Measurements from ENCODE around the gene SPPL2B. TPM values are rescaled to one million over a fixed set of nuclear protein-coding genes. Genes with fewer than 3 reads are reported as not detected.
"Not testable (repeated sequence)": the region's sequence is repeated elsewhere in the genome, so short reads cannot be mapped to it uniquely, and the experiment has no call there.

Gene SPPL2B
- total and polyA plus RNA-seq, 2 donors: 26.9 to 40.9 TPM

DNA sequence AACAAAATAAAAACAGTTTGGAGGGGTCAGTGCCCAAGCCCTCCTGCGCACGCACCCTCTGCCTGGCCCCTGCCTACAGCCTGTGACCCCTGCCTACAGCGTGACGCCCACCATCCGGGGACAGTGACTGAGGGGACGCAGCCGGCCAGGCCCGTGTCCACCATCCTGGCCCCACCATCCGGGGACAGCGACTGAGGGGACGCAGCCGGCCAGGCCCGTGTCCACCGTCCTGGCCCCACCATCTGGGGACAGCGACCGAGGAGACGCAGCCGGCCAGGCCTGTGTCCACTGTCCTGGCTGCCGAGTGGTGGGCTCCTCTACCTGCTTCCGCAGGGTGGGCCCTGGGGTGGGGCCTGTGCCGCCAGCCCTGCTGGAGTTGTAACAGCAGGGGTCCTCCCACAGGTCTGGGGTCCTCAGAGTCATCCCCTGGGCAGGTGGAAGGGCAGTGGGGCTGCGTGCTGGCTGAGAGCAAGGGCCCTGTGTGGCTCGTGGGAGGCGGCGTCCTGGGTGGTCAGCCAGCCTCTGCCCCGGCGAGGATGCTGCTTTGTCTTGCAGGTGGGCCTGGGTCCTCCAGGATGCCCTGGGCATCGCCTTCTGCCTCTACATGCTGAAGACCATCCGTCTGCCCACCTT is 14.3 kb downstream of the SPPL2B start:
- WGBS: 95% methylated on average over 29 of the region's 29 CpGs
- Histone ChIP-seq H3K27ac (ENCODE audit: low read depth) (no peak overlapping the region), H3K36me3 (ENCODE audit: insufficient read depth) (no peaks in the 10 kb centered on the region), H3K4me1 (ENCODE audit: insufficient read depth) (no peaks in the 10 kb centered on the region), H3K4me3 (ENCODE audit: low read depth, low read length) (no peak overlapping the region)
- no peak for DNase-seq (ENCODE audit: extremely low spot score)

DNA sequence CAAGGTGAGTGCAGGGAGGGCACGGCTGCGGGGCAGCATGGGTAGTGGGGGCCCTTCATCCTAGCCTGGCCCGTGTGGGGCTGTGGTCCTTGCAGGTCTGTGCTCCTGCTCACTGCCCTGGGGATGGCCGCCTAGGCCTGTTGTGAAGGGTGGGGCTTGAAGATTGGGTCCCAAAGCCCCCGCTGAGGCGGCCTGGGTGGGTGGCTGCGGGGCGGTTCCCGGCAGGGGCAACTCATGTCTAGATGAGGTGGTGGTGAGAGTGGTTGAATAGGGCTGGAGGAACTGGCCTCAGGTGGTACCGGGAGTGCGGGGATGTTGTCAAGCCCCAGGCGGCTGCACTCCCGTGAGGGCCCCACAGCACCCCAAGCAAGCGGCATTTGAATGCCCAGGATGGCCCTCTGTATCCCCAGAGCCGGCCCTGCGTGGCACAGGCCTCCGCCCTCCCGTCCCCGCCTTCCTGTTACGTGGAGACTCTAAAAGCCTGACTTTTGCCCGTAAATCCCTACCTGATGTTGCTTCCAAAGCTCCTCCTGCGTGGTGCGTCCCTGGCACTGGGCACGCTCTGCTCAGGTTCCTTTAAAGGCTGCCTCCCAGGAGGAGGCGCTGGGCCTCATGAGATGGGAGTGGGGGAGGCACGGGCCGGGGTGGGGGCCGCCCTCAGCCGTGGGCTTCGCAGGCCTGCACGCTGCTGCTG is 15.0 kb downstream of the SPPL2B start:
- WGBS: 95% methylated on average over 31 of the region's 31 CpGs
- no peak for DNase-seq (ENCODE audit: extremely low spot score)
- no peak overlapping the region for H3K27ac ChIP-seq (ENCODE audit: low read depth)
- H3K4me1 ChIP-seq (ENCODE audit: insufficient read depth): no peaks in the 10 kb centered on the region
- no peaks in the 10 kb centered on the region for H3K36me3 ChIP-seq (ENCODE audit: insufficient read depth)
- no peak overlapping the region for H3K4me3 ChIP-seq (ENCODE audit: low read depth, low read length)

DNA sequence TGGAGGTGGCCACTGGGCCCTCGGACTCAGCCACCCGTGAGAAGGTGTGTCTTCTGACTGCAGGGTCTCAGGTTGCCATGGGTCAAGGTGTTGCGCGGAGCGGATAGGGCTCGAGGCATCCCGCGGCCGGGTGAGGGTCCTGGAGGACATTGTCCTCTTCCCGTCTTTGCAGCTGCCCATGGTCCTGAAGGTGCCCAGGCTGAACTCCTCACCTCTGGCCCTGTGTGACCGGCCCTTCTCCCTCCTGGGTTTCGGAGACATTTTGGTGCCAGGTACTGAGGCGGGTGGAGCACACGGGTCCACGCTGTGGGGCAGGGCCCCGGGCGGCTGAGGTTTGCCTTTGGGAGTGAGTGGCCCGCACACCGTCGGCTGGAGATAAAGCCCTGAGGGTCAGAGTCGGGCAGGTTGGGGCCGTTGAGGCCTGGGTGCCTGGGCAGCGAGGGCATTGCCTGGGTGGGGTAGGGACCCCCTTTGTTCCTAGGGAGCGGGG is 15.9 kb downstream of the SPPL2B start:
- no peak for DNase-seq (ENCODE audit: extremely low spot score)
- Histone ChIP-seq H3K4me1 (ENCODE audit: insufficient read depth) (no peaks in the 10 kb centered on the region), H3K36me3 (ENCODE audit: insufficient read depth) (no peaks in the 10 kb centered on the region), H3K4me3 (ENCODE audit: low read depth, low read length) (no peak overlapping the region), H3K27ac (ENCODE audit: low read depth) (no peak overlapping the region)
- WGBS: 93% methylated on average over 24 of the region's 24 CpGs

DNA sequence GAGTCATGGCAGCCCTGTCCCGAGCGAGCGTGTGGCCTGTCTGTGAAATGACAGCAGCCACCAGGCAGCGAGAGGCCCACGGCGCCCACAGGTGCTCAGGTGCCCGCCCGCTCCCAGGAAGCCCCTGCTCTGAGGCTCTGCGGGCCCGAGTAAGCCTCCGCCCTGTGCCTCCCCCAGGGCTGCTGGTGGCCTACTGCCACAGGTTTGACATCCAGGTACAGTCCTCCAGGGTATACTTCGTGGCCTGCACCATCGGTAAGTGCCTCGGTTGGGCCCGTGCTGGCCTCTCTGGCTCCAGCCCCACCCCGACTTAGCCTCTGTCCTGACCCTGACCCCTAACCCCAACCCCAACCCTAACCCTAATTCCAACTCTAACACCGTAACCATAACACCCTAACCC is 16.6 kb downstream of the SPPL2B start:
- no peak for DNase-seq (ENCODE audit: extremely low spot score)
- no peaks in the 10 kb centered on the region for H3K4me1 ChIP-seq (ENCODE audit: insufficient read depth)
- no peaks in the 10 kb centered on the region for H3K36me3 ChIP-seq (ENCODE audit: insufficient read depth)
- no peak overlapping the region for H3K27ac ChIP-seq (ENCODE audit: low read depth)
- 97% methylated on average over 17 of the region's 17 CpGs for WGBS
- no peak overlapping the region for H3K4me3 ChIP-seq (ENCODE audit: low read depth, low read length)

DNA sequence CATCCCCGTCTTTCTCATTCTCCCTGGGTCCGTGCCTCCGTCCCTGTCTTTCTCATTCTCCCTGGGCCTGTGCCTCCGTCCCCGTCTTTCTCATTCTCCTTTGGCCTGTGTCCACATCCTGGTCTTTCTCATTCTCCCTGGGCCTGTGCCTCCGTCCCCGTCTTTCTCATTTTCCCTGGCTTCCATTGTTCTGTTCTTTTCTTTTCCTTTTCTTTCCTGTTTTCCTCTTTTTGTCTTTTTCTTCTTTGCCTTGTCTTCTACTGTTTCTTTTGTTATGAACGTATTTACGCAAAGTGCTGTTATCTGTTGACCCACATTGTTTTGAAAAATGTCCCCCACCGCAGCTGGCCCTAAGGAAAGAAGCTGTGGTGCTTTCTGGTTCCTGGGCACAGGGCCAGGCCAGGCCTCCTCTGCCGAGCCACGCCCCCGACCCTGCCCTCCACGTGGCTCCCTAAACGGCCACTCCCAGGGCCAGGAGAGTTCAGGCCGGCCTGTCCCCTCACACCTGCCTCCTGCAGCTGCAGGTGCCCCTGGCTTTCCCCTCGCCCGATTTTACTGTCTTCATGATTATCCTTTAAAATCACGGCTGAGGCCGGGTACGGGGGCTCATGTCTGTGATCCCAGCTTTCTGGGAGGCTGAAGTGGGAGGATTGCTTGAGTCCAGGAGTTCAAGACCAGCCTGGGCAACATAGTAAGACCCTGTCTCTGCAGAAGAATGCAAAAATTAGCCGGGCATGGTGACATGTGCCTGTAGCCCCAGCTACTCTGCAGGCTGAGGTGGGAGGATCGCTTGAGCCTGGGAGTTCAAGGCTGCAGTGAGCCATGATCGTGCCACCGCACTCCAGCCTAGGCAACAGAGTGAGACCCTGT is 17.5 kb downstream of the SPPL2B start:
- DNase-seq (ENCODE audit: extremely low spot score): no peak

DNA sequence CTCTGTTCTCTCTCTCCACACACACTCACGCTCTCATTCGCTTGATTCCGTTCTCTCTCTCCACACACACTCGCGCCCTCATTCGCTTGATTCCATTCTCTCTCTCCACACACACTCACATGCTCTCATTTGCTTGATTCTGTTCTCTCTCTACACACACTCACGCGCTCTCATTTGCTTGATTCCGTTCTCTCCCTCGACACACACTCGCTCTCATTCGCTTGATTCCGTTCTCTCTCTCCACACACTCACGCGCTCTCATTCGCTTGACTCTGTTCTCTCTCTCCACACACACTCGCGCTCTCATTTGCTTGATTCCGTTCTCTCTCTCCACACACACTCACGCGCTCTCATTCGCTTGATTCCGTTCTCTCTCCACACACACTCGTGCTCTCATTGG is 21.3 kb downstream of the SPPL2B start:
- H3K4me1 ChIP-seq (ENCODE audit: insufficient read depth); DNase-seq (ENCODE audit: extremely low spot score); H3K36me3 ChIP-seq (ENCODE audit: insufficient read depth); H3K4me3 ChIP-seq (ENCODE audit: low read depth, low read length); H3K27ac ChIP-seq (ENCODE audit: low read depth): not testable (repeated sequence)
- WGBS: 96% methylated on average over 24 of the region's 24 CpGs

More for the DNA sequence above, 17.5 kb downstream of the SPPL2B start:
- H3K36me3 ChIP-seq (ENCODE audit: insufficient read depth): no peaks in the 10 kb centered on the region
- H3K27ac ChIP-seq (ENCODE audit: low read depth): no peak overlapping the region
- H3K4me1 ChIP-seq (ENCODE audit: insufficient read depth): no peaks in the 10 kb centered on the region
- no peak overlapping the region for H3K4me3 ChIP-seq (ENCODE audit: low read depth, low read length)
- WGBS: 71% methylated on average over 25 of the region's 25 CpGs

DNA sequence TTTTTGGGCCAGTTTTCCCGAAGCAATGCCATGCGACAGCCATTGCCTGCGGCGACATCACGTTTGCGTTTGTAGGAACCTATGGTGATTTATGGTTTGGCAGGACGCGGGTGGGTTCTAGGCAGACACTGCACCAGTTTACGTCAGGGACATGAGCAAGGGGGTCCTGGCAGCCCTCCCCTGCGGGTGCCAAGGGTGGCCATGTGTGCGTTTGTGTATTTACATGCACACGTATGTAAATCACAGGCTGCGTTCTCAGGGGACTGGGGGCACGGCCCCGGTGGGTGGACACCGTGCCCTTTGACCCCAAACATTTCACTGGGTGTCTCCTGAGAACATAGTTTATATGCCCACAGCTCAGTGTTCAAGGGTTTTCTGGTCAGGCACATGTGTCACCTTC is 22.2 kb downstream of the SPPL2B start:
- no peak for DNase-seq (ENCODE audit: extremely low spot score)
- Histone ChIP-seq H3K36me3 (ENCODE audit: insufficient read depth) (peaks cover 2% of the 10 kb centered on the region), H3K4me1 (ENCODE audit: insufficient read depth) (no peaks in the 10 kb centered on the region), H3K27ac (ENCODE audit: low read depth) (no peak overlapping the region), H3K4me3 (ENCODE audit: low read depth, low read length) (no peak overlapping the region)
- WGBS: 89% methylated on average over 16 of the region's 16 CpGs

DNA sequence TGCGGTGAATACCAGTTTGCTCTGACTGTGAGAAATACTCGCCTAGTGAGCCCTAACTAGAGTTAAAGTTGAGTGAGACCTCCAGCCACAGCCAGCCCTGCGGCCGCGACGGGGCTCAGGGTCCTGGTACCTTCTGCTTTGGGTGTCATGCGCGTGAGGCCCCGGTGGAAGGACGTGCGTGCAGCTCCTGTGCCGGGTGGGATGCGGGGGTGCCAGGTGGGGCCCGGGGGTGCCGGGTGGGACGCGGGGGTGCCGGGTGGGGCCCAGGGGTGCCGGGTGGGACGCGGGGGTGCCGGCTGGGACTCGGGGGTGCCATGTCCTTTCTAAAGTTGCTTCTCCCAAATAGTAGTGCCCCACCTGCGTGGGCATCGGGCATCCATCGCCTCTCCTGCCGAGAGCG is 23.1 kb downstream of the SPPL2B start:
- Histone ChIP-seq H3K36me3 (ENCODE audit: insufficient read depth) (peaks cover 2% of the 10 kb centered on the region), H3K27ac (ENCODE audit: low read depth) (no peak overlapping the region), H3K4me1 (ENCODE audit: insufficient read depth) (no peaks in the 10 kb centered on the region), H3K4me3 (ENCODE audit: low read depth, low read length) (no peak overlapping the region)
- WGBS: 94% methylated on average over 28 of the region's 28 CpGs
- DNase-seq (ENCODE audit: extremely low spot score): no peak

DNA sequence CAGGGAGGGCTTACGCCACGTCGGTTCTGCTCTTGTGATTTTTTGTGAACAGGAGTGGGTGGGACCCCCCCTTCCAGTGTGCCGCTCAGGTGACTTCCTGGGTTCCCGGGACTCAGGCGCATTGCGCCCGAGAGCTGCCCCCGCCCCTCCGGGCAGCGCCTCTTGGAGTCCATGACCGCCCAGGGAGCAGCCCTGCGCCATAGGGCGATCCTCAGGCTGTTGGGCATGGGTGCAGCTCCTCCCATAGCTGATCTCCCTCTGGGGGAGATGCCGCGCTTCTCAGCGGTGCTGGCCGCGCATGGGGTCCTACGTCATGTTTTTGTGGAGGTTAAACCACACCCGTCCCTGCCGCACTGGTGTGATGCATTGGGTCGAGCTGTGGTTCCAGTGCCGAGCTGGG is 23.6 kb downstream of the SPPL2B start:
- 93% methylated on average over 24 of the region's 24 CpGs for WGBS
- Histone ChIP-seq H3K36me3 (ENCODE audit: insufficient read depth) (peaks cover 2% of the 10 kb centered on the region), H3K4me3 (ENCODE audit: low read depth, low read length) (no peak overlapping the region), H3K4me1 (ENCODE audit: insufficient read depth) (no peaks in the 10 kb centered on the region), H3K27ac (ENCODE audit: low read depth) (no peak overlapping the region)
- no peak for DNase-seq (ENCODE audit: extremely low spot score)

DNA sequence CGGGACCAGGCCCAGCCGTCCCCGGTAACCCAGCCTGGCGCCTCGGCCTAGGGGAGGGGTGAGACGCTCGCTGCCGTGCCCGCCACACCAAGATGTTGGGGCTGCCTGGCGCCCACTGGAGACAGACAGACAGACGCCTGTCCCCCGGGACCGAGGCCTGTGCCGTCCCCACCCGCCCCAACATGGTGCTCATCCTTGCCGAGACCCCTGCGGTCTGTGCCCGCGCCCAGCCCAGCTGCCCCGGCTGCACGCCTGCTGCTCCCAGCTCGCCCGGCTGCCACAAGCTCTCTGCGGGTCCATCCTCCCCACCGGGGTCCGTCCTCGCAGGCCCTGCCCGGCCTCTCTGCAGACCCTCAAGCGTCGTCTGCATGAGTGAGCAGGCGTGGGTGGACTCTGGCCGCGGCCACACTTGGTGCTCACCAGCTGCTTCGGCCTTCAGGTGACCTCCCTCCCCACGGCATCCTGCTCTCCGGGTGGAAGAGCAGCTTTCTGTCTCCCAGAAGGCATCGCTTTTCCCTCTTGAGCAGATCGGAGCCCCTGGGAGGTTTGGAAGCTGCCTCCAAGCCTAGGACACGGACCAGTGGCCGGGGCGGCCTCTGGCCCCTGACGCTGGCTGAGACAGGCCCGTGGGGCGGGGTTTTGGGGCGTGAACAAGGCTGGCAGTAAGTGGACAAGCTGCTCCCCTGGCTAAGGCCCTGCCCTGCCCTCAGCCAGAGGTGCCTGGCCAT is 24.8 kb downstream of the SPPL2B start:
- peaks cover 2% of the 10 kb centered on the region for H3K36me3 ChIP-seq (ENCODE audit: insufficient read depth)
- DNase-seq (ENCODE audit: extremely low spot score): no peak
- H3K4me3 ChIP-seq (ENCODE audit: low read depth, low read length): no peak overlapping the region
- H3K4me1 ChIP-seq (ENCODE audit: insufficient read depth): no peaks in the 10 kb centered on the region
- WGBS: 92% methylated on average over 45 of the region's 45 CpGs
- H3K27ac ChIP-seq (ENCODE audit: low read depth): no peak overlapping the region

DNA sequence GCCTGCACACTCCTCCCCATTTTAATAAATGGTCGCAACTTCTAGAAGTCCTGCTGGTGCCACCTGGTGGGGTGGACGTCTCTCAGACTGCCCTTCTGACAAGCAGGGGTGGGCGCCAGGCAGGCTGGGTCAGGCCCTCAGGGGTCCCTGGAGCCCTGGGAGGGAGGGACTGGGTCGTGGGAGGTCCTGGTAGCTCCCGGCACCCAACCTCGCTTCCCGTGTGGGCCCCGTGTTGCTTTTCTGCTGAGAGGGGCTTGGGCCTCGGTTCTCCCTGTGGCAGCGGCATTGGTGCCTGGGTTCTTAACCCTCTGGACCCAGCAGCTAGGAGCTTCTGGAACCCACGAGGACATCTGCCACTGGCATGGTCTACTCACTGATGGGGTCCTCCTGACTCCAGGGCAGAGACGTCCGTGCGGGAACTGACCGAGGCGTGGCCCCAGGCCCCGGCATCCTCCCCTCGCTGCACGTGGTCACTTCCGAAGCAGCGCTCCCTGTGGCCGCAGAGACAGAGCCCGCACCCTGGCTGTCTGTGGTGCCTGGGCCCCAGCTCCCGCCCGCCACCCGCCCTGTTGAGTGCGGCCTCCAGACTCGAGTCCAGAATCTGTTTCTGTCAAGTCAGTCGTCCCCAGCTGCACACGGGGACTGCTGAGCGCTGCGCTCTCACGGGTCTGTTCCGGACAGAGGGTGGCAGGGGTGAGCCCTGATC is 25.6 kb downstream of the SPPL2B start:
- WGBS: 91% methylated on average over 34 of the region's 34 CpGs
- H3K4me1 ChIP-seq (ENCODE audit: insufficient read depth): no peaks in the 10 kb centered on the region

DNA sequence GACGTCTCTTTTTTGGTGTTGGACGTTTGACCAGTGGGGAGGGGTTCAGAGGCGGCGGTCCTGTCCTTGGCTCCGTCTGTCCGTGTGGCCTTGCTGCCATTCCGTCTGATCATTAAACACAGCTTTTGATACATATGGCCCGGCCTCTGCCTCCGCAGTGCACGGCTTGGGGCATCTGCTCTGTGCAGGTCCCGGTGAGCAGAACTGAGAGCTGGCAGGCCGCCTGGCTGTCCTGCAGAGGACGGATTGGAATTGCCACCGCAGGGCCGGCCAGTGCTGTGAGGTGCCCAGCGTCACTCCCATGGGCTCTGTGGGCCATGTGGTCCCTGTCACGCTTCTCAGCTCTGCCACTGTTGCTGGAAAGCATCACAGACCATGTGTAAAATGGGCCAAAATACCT is 26.2 kb downstream of the SPPL2B start:
- Histone ChIP-seq H3K4me3 (ENCODE audit: low read depth, low read length) (no peak overlapping the region), H3K4me1 (ENCODE audit: insufficient read depth) (no peaks in the 10 kb centered on the region), H3K27ac (ENCODE audit: low read depth) (no peak overlapping the region), H3K36me3 (ENCODE audit: insufficient read depth) (peaks cover 2% of the 10 kb centered on the region)
- DNase-seq (ENCODE audit: extremely low spot score): no peak
- WGBS: 89% methylated on average over 17 of the region's 17 CpGs

More for the DNA sequence above, 25.6 kb downstream of the SPPL2B start:
- no peak overlapping the region for H3K4me3 ChIP-seq (ENCODE audit: low read depth, low read length)
- DNase-seq (ENCODE audit: extremely low spot score): no peak
- H3K36me3 ChIP-seq (ENCODE audit: insufficient read depth): peaks cover 2% of the 10 kb centered on the region
- no peak overlapping the region for H3K27ac ChIP-seq (ENCODE audit: low read depth)
